WTC11 (cell line): Measurements from ENCODE around the gene ATP10D.

Source experiments
- CREB1 ChIP-seq: sonication (generic); formaldehyde crosslinking; IDR thresholded peaks from 2 replicates; pipeline ENCODE4 v1.8.0; 2023; ENCODE audit warnings: mild to moderate bottlenecking, missing genetic modification reagents
- FOXP1 ChIP-seq: sonication (generic); formaldehyde crosslinking; IDR thresholded peaks from 2 replicates; pipeline ENCODE4 v1.8.0; 2022; ENCODE audit warnings: missing genetic modification reagents, mild to moderate bottlenecking, moderate library complexity, borderline replicate concordance
- SP1 ChIP-seq: sonication (generic); formaldehyde crosslinking; conservative IDR thresholded peaks from 2 replicates; pipeline ENCODE4 v1.8.1; 2022; ENCODE audit warnings: missing genetic modification reagents
- ZNF121 ChIP-seq: sonication (generic); formaldehyde crosslinking; IDR thresholded peaks from 2 replicates; pipeline ENCODE4 v1.8.0; 2023; ENCODE audit warnings: missing genetic modification reagents
- ZNF671 ChIP-seq: fragments of 250-450 bp; sonication (Bioruptor Pico); IDR thresholded peaks from 2 replicates; pipeline ENCODE4 v1.8.0; 2021; ENCODE audit warnings: mild to moderate bottlenecking
- TF ChIP-seq, protein P1 (sequence below): fragments of 200-600 bp; IDR thresholded peaks from 2 replicates; pipeline ENCODE4 v1.8.0; 2022; ENCODE audit warnings: antibody characterized with exemption
- TF ChIP-seq, protein P2 (sequence below): sonication (generic); formaldehyde crosslinking; conservative IDR thresholded peaks from 2 replicates; pipeline ENCODE4 v1.8.1; 2023; ENCODE audit warnings: mild to moderate bottlenecking, low read depth, missing genetic modification reagents, moderate library complexity
- TF ChIP-seq, protein P3 (sequence below): sonication (generic); formaldehyde crosslinking; IDR thresholded peaks from 2 replicates; pipeline ENCODE4 v1.8.0; 2022; ENCODE audit warnings: mild to moderate bottlenecking, missing genetic modification reagents
- TF ChIP-seq, protein P4 (sequence below): fragments of 250-450 bp; sonication (Bioruptor Pico); IDR thresholded peaks from 2 replicates; pipeline ENCODE4 v2.1.2; 2022; ENCODE audit warnings: mild to moderate bottlenecking, moderate library complexity

DNA sequence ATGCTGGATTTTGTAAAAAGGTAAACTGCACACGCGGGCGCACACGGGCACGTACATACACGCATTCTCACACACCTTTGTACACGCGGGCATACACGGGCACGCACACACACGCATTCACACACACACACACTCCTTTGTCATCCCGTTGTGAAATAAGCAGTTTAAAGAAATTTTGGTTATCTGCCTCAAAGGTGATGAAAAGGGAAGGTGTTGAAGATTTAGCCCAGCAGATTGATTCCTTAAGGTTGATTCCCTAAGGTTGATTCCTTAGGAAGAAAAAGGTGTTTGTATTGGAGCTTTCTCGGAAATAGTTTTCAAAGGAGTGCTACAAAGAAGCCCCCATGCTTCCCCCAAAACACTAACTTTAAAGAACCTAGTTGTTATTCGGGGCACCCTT is 693 bp downstream of the ATP10D start:
- TF ChIP-seq, protein P1, sequence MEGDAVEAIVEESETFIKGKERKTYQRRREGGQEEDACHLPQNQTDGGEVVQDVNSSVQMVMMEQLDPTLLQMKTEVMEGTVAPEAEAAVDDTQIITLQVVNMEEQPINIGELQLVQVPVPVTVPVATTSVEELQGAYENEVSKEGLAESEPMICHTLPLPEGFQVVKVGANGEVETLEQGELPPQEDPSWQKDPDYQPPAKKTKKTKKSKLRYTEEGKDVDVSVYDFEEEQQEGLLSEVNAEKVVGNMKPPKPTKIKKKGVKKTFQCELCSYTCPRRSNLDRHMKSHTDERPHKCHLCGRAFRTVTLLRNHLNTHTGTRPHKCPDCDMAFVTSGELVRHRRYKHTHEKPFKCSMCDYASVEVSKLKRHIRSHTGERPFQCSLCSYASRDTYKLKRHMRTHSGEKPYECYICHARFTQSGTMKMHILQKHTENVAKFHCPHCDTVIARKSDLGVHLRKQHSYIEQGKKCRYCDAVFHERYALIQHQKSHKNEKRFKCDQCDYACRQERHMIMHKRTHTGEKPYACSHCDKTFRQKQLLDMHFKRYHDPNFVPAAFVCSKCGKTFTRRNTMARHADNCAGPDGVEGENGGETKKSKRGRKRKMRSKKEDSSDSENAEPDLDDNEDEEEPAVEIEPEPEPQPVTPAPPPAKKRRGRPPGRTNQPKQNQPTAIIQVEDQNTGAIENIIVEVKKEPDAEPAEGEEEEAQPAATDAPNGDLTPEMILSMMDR: no peak
- TF ChIP-seq ZNF671 (CRISPR knock-in tag): no peak
- TF ChIP-seq, protein P2, sequence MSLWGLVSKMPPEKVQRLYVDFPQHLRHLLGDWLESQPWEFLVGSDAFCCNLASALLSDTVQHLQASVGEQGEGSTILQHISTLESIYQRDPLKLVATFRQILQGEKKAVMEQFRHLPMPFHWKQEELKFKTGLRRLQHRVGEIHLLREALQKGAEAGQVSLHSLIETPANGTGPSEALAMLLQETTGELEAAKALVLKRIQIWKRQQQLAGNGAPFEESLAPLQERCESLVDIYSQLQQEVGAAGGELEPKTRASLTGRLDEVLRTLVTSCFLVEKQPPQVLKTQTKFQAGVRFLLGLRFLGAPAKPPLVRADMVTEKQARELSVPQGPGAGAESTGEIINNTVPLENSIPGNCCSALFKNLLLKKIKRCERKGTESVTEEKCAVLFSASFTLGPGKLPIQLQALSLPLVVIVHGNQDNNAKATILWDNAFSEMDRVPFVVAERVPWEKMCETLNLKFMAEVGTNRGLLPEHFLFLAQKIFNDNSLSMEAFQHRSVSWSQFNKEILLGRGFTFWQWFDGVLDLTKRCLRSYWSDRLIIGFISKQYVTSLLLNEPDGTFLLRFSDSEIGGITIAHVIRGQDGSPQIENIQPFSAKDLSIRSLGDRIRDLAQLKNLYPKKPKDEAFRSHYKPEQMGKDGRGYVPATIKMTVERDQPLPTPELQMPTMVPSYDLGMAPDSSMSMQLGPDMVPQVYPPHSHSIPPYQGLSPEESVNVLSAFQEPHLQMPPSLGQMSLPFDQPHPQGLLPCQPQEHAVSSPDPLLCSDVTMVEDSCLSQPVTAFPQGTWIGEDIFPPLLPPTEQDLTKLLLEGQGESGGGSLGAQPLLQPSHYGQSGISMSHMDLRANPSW: no peak
- no peak for TF ChIP-seq CREB1
- TF ChIP-seq, protein P3, sequence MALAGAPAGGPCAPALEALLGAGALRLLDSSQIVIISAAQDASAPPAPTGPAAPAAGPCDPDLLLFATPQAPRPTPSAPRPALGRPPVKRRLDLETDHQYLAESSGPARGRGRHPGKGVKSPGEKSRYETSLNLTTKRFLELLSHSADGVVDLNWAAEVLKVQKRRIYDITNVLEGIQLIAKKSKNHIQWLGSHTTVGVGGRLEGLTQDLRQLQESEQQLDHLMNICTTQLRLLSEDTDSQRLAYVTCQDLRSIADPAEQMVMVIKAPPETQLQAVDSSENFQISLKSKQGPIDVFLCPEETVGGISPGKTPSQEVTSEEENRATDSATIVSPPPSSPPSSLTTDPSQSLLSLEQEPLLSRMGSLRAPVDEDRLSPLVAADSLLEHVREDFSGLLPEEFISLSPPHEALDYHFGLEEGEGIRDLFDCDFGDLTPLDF (CRISPR knock-in tag): no peak
- no peak for TF ChIP-seq FOXP1 (CRISPR knock-in tag)
- TF ChIP-seq, protein P4, sequence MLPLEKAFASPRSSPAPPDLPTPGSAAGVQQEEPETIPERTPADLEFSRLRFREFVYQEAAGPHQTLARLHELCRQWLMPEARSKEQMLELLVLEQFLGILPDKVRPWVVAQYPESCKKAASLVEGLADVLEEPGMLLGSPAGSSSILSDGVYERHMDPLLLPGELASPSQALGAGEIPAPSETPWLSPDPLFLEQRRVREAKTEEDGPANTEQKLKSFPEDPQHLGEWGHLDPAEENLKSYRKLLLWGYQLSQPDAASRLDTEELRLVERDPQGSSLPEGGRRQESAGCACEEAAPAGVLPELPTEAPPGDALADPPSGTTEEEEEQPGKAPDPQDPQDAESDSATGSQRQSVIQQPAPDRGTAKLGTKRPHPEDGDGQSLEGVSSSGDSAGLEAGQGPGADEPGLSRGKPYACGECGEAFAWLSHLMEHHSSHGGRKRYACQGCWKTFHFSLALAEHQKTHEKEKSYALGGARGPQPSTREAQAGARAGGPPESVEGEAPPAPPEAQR (CRISPR knock-in tag): no peak
- TF ChIP-seq SP1 (CRISPR knock-in tag): no peak
- no peak for TF ChIP-seq ZNF121
